Thyroid gland (tissue), 4 donors: ENCODE results near the gene ZNF48.

Experiments used
- CTCF ChIP-seq, 6 experiments: fragments of 200-600 bp in 3 of 6; fragments of 450-650 bp in 3 of 6; sonication (generic) in 3 of 6; IDR thresholded peaks; one replicate each; pipeline ENCODE4 v1.5.1; 2016 to 2019; ENCODE audit warnings: antibody characterized with exemption in 6 of 6, mild to moderate bottlenecking in 2 of 6, inconsistent platforms in 1 of 6, moderate library complexity in 1 of 6
- POLR2A ChIP-seq, 2 donors: fragments of 450-650 bp; IDR thresholded peaks; one replicate each; pipeline ENCODE4 v1.6.1; 2017; ENCODE audit warnings: antibody characterized with exemption in 2 of 2, mild to moderate bottlenecking in 2 of 2, moderate library complexity in 1 of 2

GRCh38 chr16:30417529-30418349 is 22.5 kb downstream of the ZNF48 start:
- TF ChIP-seq CTCF (IDR thresholded peaks at IDR 0.05) (peak in 4 of 6 experiments; percentile 3 to 33 (median 22)), POLR2A (IDR thresholded peaks at IDR 0.05) (peak in 1 of 2 donors; percentile 72)
